ENCODE measurements around the gene RIPPLY1.

RIPPLY1 gene

GRCh38 chrX:106903291-106903824 is at the start of gene RIPPLY1:
TSS of gene RIPPLY1 (minus strand) at chrX:106903341. CDS start at chrX:106903287, 54 bp downstream.
- DNase-seq, result no peak
- no peak within 1 kb of the TSS for H3K27ac ChIP-seq
- no peak within 1 kb of the TSS for H3K4me3 ChIP-seq (ENCODE audit: low read depth, low read length)
- H3K36me3 ChIP-seq, result no peaks in the 10 kb centered on the region
- H3K27me3 ChIP-seq (ENCODE audit: insufficient read depth, low read depth, severe bottlenecking), result no peaks in the 10 kb centered on the region
- TF ChIP-seq CTCF (IDR thresholded peaks at IDR 0.05; ENCODE audit: low read depth, low read length), result no peak
- H3K9me3 ChIP-seq (ENCODE audit: severe bottlenecking), result no peaks in the 10 kb centered on the region

GRCh38 chrX:106952538-106952937 is 49.4 kb upstream of the RIPPLY1 start:
- H3K9me3 ChIP-seq (ENCODE audit: severe bottlenecking), result no peaks in the 10 kb centered on the region
- H3K4me3 ChIP-seq (ENCODE audit: low read depth, low read length), result no peak overlapping the region
- TF ChIP-seq CTCF (IDR thresholded peaks at IDR 0.05; ENCODE audit: low read depth, low read length), result no peak
- H3K36me3 ChIP-seq, result no peaks in the 10 kb centered on the region
- no peaks in the 10 kb centered on the region for H3K27me3 ChIP-seq (ENCODE audit: insufficient read depth, low read depth, severe bottlenecking)
- DNase-seq, result no peak
- no peak overlapping the region for H3K27ac ChIP-seq

GRCh38 chrX:106952089-106952488 is 48.9 kb upstream of the RIPPLY1 start:
- Histone ChIP-seq H3K36me3 (no peaks in the 10 kb centered on the region), H3K4me3 (ENCODE audit: low read depth, low read length) (no peak overlapping the region), H3K27ac (no peak overlapping the region), H3K9me3 (ENCODE audit: severe bottlenecking) (no peaks in the 10 kb centered on the region), H3K27me3 (ENCODE audit: insufficient read depth, low read depth, severe bottlenecking) (no peaks in the 10 kb centered on the region)
- no peak for TF ChIP-seq CTCF (IDR thresholded peaks at IDR 0.05; ENCODE audit: low read depth, low read length)
- no peak for DNase-seq

- Histone ChIP-seq H3K27ac (no peak overlapping the region), H3K4me3 (ENCODE audit: low read depth, low read length) (no peak overlapping the region), H3K27me3 (ENCODE audit: insufficient read depth, low read depth, severe bottlenecking) (no peaks in the 10 kb centered on the region), H3K36me3 (no peaks in the 10 kb centered on the region), H3K9me3 (ENCODE audit: severe bottlenecking) (no peaks in the 10 kb centered on the region)
- no peak for TF ChIP-seq CTCF (IDR thresholded peaks at IDR 0.05; ENCODE audit: low read depth, low read length)
- DNase-seq, result no peak
Observed at GRCh38 chrX:106951230-106951629, 48.1 kb upstream of the RIPPLY1 start.

- no peak overlapping the region for H3K4me3 ChIP-seq (ENCODE audit: low read depth, low read length)
- H3K9me3 ChIP-seq (ENCODE audit: severe bottlenecking), result no peaks in the 10 kb centered on the region
- no peaks in the 10 kb centered on the region for H3K36me3 ChIP-seq
- no peak overlapping the region for H3K27ac ChIP-seq
- DNase-seq, result no peak
- TF ChIP-seq CTCF (IDR thresholded peaks at IDR 0.05; ENCODE audit: low read depth, low read length), result no peak
- H3K27me3 ChIP-seq (ENCODE audit: insufficient read depth, low read depth, severe bottlenecking), result no peaks in the 10 kb centered on the region
Observed at GRCh38 chrX:106950381-106950780, 47.2 kb upstream of the RIPPLY1 start.

GRCh38 chrX:106949366-106949765 is 46.2 kb upstream of the RIPPLY1 start:
- TF ChIP-seq CTCF (IDR thresholded peaks at IDR 0.05; ENCODE audit: low read depth, low read length), result no peak
- no peak for DNase-seq
- no peaks in the 10 kb centered on the region for H3K36me3 ChIP-seq
- no peaks in the 10 kb centered on the region for H3K27me3 ChIP-seq (ENCODE audit: insufficient read depth, low read depth, severe bottlenecking)
- H3K9me3 ChIP-seq (ENCODE audit: severe bottlenecking), result no peaks in the 10 kb centered on the region
- no peak overlapping the region for H3K27ac ChIP-seq
- H3K4me3 ChIP-seq (ENCODE audit: low read depth, low read length), result no peak overlapping the region
